Measurements from ENCODE around the gene OAF. TPM values are rescaled to one million over a fixed set of nuclear protein-coding genes. Genes with fewer than 3 reads are reported as not detected.

Gene OAF
- total and polyA plus RNA-seq, 2 donors (not counting 1 experiment from before 2014, with no cell fraction given): 1.3 to 1.9 TPM

GRCh38 chr11:120197977-120198376 is 12.9 kb upstream of the OAF start:
- 99% methylated on average over 9 of the region's 9 CpGs for WGBS (ENCODE audit: insufficient coverage)
- no peaks in the 10 kb centered on the region for H3K9me3 Mint-ChIP-seq (ENCODE audit: insufficient read depth)
- POLR2A ChIA-PET: no interaction called here

GRCh38 chr11:120198403-120198786 is 12.4 kb upstream of the OAF start:
- Histone ChIP-seq H3K79me2 (ENCODE audit: control insufficient read depth, insufficient read depth, low read length) (no peaks in the 10 kb centered on the region), H3K9ac (ENCODE audit: low read length) (no peak overlapping the region), H3K4me3 (ENCODE audit: control extremely low read depth in 1 of 5, extremely low read depth in 1 of 5, insufficient read depth in 1 of 5, low read depth in 2 of 5, low read length in 4 of 5) (no peak overlapping the region), H4K20me1 (ENCODE audit: control insufficient read depth, insufficient read depth, low read length, poor library complexity, severe bottlenecking) (no peaks in the 10 kb centered on the region), H3K4me1 (ENCODE audit: control insufficient read depth in 2 of 2, insufficient read depth in 2 of 2, low read length in 2 of 2) (no peaks in the 10 kb centered on the region), H3K36me3 (replicated peaks in 1 of 2; ENCODE audit: control extremely low read depth in 1 of 2, control insufficient read depth in 1 of 2, extremely low read depth in 1 of 2, insufficient read depth in 2 of 2, low read length in 1 of 2) (no peaks in the 10 kb centered on the region), H2AFZ (ENCODE audit: insufficient read depth, low read depth, low read length, poor library complexity, severe bottlenecking) (no peak overlapping the region), H3K9me3 (ENCODE audit: control extremely low read depth in 1 of 3, control insufficient read depth in 2 of 3, insufficient read depth in 1 of 3, low read length in 2 of 3) (no peaks in the 10 kb centered on the region), H3K4me2 (replicated peaks; ENCODE audit: low read depth, low read length, poor library complexity, severe bottlenecking) (no peak overlapping the region), H3K27me3 (replicated peaks in 1 of 4; ENCODE audit: control extremely low read depth in 1 of 4, control insufficient read depth in 3 of 4, insufficient read depth in 4 of 4, low read length in 3 of 4) (peaks cover 0 to 6% (median 0%) of the 10 kb centered on the region in 4 experiments), H3K27ac (ENCODE audit: low read length in 2 of 2) (no peak overlapping the region)
- Mint-ChIP-seq H3K4me3 (no peak overlapping the region), H3K9me3 (ENCODE audit: insufficient read depth) (no peaks in the 10 kb centered on the region), H3K4me1 (no peaks in the 10 kb centered on the region), H3K27ac (no peak overlapping the region), H3K27me3 (peaks cover 28% of the 10 kb centered on the region)
- ChIA-PET CTCF (no interaction called here), POLR2A (no interaction called here)
- 83% methylated on average over 5 of the region's 5 CpGs for whole genome bisulfite sequencing (ENCODE audit: insufficient coverage)
- DNase-seq (no peak), ATAC-seq (ENCODE audit: low read depth) (no peak)
- intact Hi-C loops (cut with micrococcal nuclease): no loop called here
- TF ChIP-seq CTCF (IDR thresholded peaks at IDR 0.05) (no peak), EZH2 (IDR thresholded peaks at IDR 0.05; ENCODE audit: borderline replicate concordance, insufficient read depth, low read depth, low read length, poor library complexity, severe bottlenecking) (no peak)

More at GRCh38 chr11:120197977-120198376, 12.9 kb upstream of the OAF start:
- TF ChIP-seq CTCF (IDR thresholded peaks at IDR 0.05) (no peak), EZH2 (IDR thresholded peaks at IDR 0.05; ENCODE audit: borderline replicate concordance, insufficient read depth, low read depth, low read length, poor library complexity, severe bottlenecking) (no peak)
- Histone ChIP-seq H3K36me3 (replicated peaks in 1 of 2; ENCODE audit: control extremely low read depth in 1 of 2, control insufficient read depth in 1 of 2, extremely low read depth in 1 of 2, insufficient read depth in 2 of 2, low read length in 1 of 2) (no peaks in the 10 kb centered on the region), H3K4me2 (replicated peaks; ENCODE audit: low read depth, low read length, poor library complexity, severe bottlenecking) (no peak overlapping the region), H3K9ac (ENCODE audit: low read length) (no peak overlapping the region), H3K4me3 (ENCODE audit: control extremely low read depth in 1 of 5, extremely low read depth in 1 of 5, insufficient read depth in 1 of 5, low read depth in 2 of 5, low read length in 4 of 5) (no peak overlapping the region), H3K27me3 (replicated peaks in 1 of 4; ENCODE audit: control extremely low read depth in 1 of 4, control insufficient read depth in 3 of 4, insufficient read depth in 4 of 4, low read length in 3 of 4) (peaks cover 0 to 6% (median 0%) of the 10 kb centered on the region in 4 experiments), H4K20me1 (ENCODE audit: control insufficient read depth, insufficient read depth, low read length, poor library complexity, severe bottlenecking) (no peaks in the 10 kb centered on the region), H2AFZ (ENCODE audit: insufficient read depth, low read depth, low read length, poor library complexity, severe bottlenecking) (no peak overlapping the region), H3K9me3 (ENCODE audit: control extremely low read depth in 1 of 3, control insufficient read depth in 2 of 3, insufficient read depth in 1 of 3, low read length in 2 of 3) (no peaks in the 10 kb centered on the region), H3K27ac (ENCODE audit: low read length in 2 of 2) (no peak overlapping the region), H3K79me2 (ENCODE audit: control insufficient read depth, insufficient read depth, low read length) (no peaks in the 10 kb centered on the region), H3K4me1 (ENCODE audit: control insufficient read depth in 2 of 2, insufficient read depth in 2 of 2, low read length in 2 of 2) (no peaks in the 10 kb centered on the region)
- Mint-ChIP-seq H3K27me3 (peaks cover 25% of the 10 kb centered on the region), H3K4me1 (no peaks in the 10 kb centered on the region), H3K4me3 (no peak overlapping the region), H3K27ac (no peak overlapping the region)
- intact Hi-C loops (cut with micrococcal nuclease): no loop called here
- ATAC-seq (ENCODE audit: low read depth) (no peak), DNase-seq (no peak)
- CTCF ChIA-PET: no interaction called here
